ENCODE data around the gene SH2D1B.

The SH2D1B gene

GRCh38 chr1:162397943-162398560, 13.9 kb downstream of the SH2D1B start:
- DNase-seq = no peak

- DNase-seq = no peak
These were observed 14.9 kb downstream of the SH2D1B start for GRCh38 chr1:162397039-162397448.

GRCh38 chr1:162396201-162396906, 15.6 kb downstream of the SH2D1B start:
- DNase-seq = no peak

DNA sequence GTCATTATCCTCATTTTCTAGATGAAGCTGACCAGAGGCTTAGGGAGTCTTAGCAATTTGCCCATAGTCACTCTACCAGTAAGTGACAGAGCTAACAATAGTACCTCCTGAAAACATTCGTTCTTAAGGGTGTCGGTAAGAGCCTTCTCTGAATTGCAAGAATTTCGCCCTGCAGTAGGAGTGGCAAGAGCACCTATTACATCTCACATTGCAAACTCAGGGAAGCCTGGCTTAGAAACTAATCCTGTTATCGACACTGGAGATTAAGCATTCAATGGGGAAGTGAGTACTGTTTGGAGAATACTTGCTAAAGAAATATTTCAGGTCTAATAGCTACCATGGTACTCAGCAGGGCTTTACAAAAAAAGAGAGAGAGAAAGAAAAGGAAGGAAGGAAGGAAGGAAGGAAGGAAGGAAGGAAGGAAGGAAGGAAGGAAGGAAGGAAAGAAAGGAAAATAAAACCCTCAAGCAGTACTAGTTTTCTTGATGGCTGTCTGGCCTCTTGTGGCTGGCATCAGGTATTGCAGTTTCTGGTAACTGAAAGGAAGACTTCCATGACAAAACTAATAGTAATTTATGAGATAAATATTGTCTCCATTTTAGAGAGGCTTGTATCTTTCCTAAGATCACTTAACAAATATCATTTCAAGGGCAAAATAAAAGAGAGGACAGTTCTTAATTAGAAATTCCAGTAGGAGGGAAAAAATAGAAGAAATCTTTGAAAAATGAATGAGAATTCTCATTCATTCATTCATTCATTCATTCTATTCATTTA, 20.0 kb downstream of the SH2D1B start:
- no peak for DNase-seq

- no peak for DNase-seq
These were observed 21.3 kb downstream of the SH2D1B start for GRCh38 chr1:162390396-162391185.

GRCh38 chr1:162389971-162390370, 22.0 kb downstream of the SH2D1B start:
- DNase-seq = no peak

DNA sequence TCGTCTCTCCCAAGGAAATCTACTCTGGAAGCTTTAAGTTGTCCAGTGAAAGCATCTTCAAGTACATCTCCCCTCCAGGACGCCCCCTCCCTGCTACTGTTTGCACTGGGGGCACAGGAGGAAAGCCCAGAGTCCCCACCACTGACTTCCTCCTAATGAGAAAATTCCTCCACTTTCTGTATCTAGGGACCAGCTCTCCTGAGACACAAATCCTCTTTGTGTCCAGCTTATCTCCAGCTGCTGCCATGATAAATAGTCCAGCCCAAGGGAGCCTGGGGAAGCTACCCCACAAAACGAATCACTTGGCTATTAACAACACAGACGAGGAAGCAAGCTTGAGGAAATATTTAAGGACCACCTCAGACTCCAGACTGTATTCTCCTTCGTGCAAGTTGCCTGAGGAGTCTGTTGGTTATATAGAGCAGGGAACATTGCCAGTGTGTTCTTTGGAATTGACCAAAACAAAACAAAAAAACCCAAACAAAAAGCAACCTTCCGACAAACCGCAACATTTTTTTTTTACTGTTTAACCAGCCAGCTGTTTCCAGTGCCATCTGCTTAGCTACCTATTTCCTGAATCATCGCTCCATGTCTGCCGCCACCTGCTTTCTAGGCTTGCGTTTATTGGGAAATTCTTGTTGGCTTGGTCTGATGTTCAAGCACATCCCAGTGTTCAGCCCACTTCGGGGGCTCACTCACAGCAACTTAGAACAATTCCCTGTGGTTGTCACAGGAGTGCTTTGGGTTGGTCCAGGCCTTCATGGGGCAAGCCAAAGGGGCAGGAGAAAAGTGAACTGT, 22.7 kb downstream of the SH2D1B start:
- DNase-seq = no peak

GRCh38 chr1:162388615-162389014, 23.3 kb downstream of the SH2D1B start:
- no peak for DNase-seq

DNA sequence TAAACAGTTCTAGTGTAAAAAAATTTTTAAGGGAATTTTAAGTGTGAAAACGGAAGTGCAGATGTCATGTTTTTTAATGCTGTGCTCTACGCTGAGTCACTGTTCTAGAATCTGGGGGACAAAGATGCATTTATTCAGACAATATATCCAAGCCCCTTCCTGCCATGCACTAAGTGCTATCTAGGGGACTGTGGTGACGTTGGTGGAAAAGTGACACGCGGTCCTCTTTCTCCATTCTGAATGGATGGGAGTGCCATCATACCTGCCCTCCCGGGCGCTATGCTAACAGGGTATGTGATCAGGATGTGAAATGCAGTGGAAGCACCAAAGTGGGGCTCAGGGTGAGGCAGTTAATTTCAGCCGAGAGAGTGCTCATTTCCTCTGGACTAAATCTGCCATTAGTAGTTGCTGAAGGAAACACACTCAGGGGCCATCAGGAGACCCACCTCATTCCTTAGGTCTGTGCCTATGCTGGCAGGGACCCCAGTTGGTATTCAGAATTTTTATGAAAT, 23.8 kb downstream of the SH2D1B start:
- no peak for DNase-seq

GRCh38 chr1:162387226-162388082, 24.5 kb downstream of the SH2D1B start:
- no peak for DNase-seq

- no peak for DNase-seq
These were observed 25.4 kb downstream of the SH2D1B start for GRCh38 chr1:162386292-162387225.

GRCh38 chr1:162385702-162386101, 26.2 kb downstream of the SH2D1B start:
- no peak for DNase-seq

DNA sequence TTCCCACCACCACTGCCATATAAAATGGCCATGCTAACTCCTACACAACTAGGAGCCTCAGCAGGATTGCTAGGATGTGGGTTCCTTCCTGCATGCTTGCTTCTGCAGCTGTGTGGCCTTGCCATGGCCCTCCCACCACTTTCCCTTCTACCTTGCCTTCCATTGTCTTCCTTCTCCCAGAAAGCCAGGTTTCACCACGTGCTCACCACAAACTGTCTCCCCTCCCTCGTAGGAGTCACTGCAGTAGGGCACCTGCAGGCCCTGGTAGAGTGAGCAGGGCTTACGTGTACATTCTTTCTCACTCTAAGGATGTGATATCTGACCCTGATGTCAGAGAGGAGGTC, 26.7 kb downstream of the SH2D1B start:
- no peak for DNase-seq

- no peak for DNase-seq
These were observed 27.2 kb downstream of the SH2D1B start for GRCh38 chr1:162384601-162385279.

DNA sequence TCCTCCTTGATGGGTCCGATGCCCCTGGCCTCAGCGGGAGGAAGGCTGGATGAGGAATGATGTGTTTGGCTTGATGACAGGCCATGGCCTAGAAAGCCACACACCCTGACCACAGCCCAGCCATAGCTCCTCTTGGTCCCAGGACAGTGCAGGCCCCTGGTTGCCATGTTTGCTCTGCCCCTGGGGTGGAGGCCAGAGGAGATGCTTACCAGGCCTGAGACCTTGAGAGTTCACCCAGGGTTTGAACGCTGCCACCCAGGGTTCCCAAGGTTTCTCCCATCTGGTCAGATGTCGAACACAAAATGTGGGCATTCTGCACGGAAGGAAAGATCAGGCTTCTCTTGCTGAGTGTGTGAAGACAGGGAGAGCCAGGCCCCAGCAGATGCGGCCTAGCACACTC, 27.8 kb downstream of the SH2D1B start:
- DNase-seq = no peak

DNA sequence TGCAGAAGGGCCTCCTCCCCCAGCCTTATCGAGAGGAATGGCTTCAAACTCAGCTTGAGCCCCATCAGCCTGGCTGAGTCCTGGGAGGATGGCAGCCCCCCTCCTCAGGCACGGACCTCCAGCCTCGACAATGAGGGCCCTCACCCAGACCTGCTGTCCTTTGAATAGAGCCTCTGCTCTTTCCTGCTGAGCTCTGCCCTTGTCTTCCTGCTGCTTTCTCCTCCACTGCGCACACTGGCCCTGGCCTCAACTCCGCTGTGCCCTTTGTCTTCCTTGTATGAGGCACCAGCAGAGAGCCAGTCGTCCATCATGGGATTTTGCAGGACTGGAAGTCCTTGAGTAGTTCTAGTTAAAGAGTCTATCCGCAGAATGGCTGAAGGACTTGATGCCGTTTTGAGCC, 28.4 kb downstream of the SH2D1B start:
- no peak for DNase-seq

DNA sequence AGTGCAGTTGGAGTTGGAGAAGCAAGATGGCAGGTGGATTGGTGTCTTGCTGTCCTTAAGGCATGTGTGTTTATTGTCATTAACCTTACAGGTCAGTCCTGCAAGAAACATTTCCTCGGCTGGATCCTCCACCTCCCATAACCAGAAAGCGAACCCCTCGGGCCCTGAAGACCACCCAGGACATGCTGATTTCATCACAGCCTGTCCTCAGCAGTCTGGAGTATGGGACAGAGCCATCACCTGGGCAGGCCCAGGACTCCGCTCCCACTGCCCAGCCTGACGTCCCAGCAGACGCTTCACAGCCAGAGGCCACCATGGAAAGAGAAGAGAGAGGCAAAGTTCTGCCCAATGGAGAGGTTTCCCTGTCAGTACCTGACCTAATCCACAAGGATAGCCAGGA, 28.8 kb downstream of the SH2D1B start:
- no peak for DNase-seq

DNA sequence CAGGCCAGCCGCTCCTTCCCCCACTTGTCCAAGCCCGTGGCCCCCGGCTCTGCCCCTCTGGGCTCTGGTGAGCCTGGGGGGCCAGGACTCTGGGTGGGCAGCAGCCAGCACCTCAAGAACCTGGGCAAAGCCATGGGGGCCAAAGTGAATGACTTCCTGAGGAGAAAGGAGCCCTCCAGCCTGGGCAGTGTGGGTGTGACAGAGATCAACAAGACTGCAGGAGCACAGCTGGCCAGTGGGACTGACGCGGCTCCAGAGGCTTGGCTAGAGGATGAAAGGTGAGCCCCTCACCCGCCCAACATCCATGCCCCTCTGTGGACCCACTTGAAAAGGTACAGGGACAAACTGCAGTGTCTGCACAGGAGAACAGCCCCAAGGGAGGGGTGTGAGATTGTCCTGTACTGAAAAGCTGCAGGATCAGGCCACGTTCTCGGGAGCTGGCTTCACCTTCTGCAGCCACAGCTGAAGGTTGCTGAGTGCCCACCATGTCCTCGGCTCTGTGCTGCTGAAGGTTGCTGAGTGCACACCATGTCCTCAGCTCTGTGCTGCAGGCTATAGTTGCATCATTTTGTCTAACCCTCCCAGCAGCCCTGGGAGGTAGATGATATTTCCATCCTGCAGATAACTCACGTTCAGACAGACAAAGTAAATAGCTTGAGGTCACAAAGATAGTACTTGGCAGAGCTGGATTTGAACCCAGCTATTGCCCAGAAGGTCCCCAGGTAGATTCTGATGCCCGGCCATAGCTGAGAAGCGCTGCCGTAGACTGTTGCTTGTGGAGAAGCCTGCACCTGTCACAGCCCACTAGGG, 29.8 kb downstream of the SH2D1B start:
- no peak for DNase-seq

GRCh38 chr1:162381383-162381782, 30.6 kb downstream of the SH2D1B start, which contains the start of gene C1orf226:
Gene C1orf226 (plus strand): TSS chr1:162381728. CDS start chr1:162381902, 174 bp downstream.
- no peak for DNase-seq

All from 8988T (cell line).